HG02763 (cell line): ENCODE measurements around the gene DHX16.

Experiments
- ATAC-seq: cut with Tn5 transposase; IDR thresholded peaks from one replicate; pipeline ENCODE4 v1.9.1; 2021; ENCODE audit warnings: mild to moderate bottlenecking, moderate library complexity; ENCODE audit not compliant: unreplicated experiment

The DHX16 gene

DNA sequence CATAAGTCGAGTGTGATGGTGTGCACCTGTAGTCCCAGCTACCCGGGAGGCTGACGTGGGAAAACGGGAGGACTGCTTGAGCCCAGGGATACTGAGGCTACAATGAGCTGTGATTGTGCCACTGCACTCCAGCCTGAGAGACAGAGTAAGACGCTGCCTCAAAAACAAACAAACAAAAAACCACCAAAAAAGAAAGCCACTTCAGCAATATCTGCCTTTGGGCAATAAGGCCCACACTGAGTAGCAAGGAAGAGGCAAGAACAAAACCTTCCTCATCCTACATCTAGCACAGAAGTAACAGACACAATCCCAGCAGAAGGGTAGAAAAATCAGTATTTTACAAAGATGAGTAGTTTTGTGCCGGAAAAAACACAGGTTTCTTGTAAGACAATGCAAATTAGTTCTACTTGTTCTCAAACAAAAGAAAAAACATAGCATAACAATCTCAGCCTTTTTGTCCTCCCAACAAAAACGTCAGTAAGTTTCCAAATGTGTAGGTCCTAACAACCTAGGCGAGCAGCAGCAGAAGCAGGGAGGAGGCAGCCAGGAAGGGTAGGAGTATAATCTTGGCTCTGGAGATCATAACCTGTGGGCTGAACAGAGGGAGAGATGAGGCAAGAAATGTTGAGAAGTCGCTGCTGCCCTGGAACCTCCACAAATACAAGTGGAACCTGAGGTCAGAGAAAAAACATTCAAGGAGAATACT, 61.5 kb downstream of the DHX16 start:
- no peak for ATAC-seq

DNA sequence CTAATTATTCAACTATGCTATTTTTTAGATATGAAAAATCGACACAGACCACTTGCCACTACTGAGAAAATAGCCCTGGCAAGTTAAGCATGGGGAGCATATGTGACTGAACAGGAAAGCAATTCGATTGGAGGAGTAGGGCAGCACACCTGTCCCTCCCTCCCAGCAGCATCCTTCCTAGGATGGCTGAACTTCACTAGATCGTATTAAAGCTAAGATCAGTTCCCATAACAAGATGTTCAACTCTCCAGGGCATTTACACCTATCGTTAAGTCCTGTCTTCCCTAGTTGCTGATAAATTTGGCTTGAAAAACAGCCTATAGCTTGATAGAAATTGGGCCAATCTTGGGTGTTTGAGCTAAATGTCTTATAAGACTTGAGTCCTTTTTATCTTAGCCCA, 62.7 kb downstream of the DHX16 start:
- no peak for ATAC-seq

DNA sequence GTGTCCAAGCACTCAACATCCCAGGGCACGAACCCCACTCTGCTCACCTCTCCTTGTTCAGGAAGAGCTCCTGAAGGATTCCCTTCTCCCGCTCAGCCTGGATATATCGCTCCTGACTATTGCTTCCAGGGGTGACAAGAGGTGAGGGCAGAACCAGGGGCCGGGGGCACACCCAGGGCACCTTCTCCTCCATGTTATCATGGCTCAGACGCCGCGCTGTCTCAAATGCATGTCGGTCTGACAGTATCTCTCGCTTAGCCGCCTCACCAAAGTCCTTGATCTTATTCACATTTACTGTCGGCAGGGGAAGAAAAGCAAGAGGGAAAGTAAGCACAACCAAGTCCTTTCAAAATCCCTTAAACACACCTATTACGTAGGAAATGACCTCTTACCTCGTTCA, 68.8 kb downstream of the DHX16 start:
- ATAC-seq = no peak
